GM19455 (cell line): ENCODE data around the gene CGN.
A peak's percentile ranks its signal among the peaks of the same experiment; 100 is the strongest.

Experiments used
- ATAC-seq: cut with Tn5 transposase; IDR thresholded peaks from one replicate; pipeline ENCODE4 v1.9.1; 2021; ENCODE audit not compliant: unreplicated experiment

Gene CGN

GRCh38 chr1:151510957-151511635, at the start of gene CGN:
TSS of gene CGN (plus strand) at chr1:151511387. CDS start at chr1:151518520, 7,133 bp downstream.
- ATAC-seq, result peak; percentile 86

- no peak for ATAC-seq
Observed at GRCh38 chr1:151461694-151462093, 49.5 kb upstream of the CGN start.

- ATAC-seq, result no peak
Observed at GRCh38 chr1:151465026-151465425, 46.2 kb upstream of the CGN start.

GRCh38 chr1:151472856-151473731, 38.1 kb upstream of the CGN start:
- no peak for ATAC-seq

GRCh38 chr1:151474745-151475144, 36.4 kb upstream of the CGN start:
- no peak for ATAC-seq

- peak; percentile 73 for ATAC-seq
Observed at GRCh38 chr1:151475175-151475574, 36.0 kb upstream of the CGN start.

GRCh38 chr1:151476083-151476482, 35.1 kb upstream of the CGN start:
- ATAC-seq, result no peak

GRCh38 chr1:151477066-151477465, 34.1 kb upstream of the CGN start:
- no peak for ATAC-seq

- no peak for ATAC-seq
Observed at GRCh38 chr1:151478140-151478812, 32.9 kb upstream of the CGN start.

GRCh38 chr1:151478923-151479322, 32.3 kb upstream of the CGN start:
- ATAC-seq, result no peak

- no peak for ATAC-seq
Observed at GRCh38 chr1:151479462-151479861, 31.7 kb upstream of the CGN start.

GRCh38 chr1:151482017-151482416, 29.2 kb upstream of the CGN start:
- ATAC-seq, result no peak

GRCh38 chr1:151485685-151486255, 25.4 kb upstream of the CGN start:
- ATAC-seq, result no peak

GRCh38 chr1:151486557-151486956, 24.6 kb upstream of the CGN start:
- ATAC-seq, result no peak

GRCh38 chr1:151491641-151492040, 19.5 kb upstream of the CGN start:
- ATAC-seq, result no peak

GRCh38 chr1:151492120-151492519, 19.1 kb upstream of the CGN start:
- no peak for ATAC-seq

- ATAC-seq, result no peak
Observed at GRCh38 chr1:151493042-151493441, 18.1 kb upstream of the CGN start.

GRCh38 chr1:151494741-151495281, 16.4 kb upstream of the CGN start:
- no peak for ATAC-seq

- no peak for ATAC-seq
Observed at GRCh38 chr1:151495316-151495715, 15.9 kb upstream of the CGN start.

- ATAC-seq, result no peak
Observed at GRCh38 chr1:151499365-151499764, 11.8 kb upstream of the CGN start.

- ATAC-seq, result no peak
Observed at GRCh38 chr1:151499930-151500329, 11.3 kb upstream of the CGN start.
